Right lobe of liver (tissue), 4 donors: ENCODE data around the gene INPP4B.

Source experiments
- POLR2A ChIP-seq: fragments of 450-650 bp; IDR thresholded peaks from one replicate; pipeline ENCODE4 v1.6.1; 2017; ENCODE audit warnings: antibody characterized with exemption, mild to moderate bottlenecking
- TF ChIP-seq, protein P1 (sequence below), 4 donors: fragments of 200-600 bp in 3 of 4; fragments of 450-650 bp in 1 of 4; IDR thresholded peaks; one replicate each; pipeline versions ENCODE4 v1.5.1 to v1.8.0; 2016 to 2022; ENCODE audit warnings: antibody characterized with exemption in 4 of 4, mild to moderate bottlenecking in 2 of 4
- donor health status: DM: no; HTN: no; CAD: no.
- donor health status: DM: no; HTN: no; CAD: no.
- donor health status: DM: no; HTN: yes; CAD: no.

DNA sequence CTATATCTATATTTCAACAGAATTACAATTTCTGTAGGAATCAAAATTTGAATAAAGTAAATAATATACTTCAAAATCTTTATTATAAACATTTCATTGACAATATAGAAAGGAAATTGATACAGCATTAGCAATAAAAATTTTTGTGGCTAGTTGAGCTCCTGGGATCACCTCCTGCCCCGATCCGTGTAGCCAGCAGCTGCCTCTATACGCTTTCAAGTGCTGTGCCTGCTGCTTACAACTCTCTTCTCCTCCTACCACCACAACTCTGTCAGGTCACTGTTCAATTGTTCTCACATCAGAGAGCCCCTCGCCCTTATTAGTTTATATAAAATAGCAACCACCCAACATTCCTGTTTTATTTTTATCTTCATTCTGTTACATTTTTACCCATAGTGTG is 27.6 kb downstream of the INPP4B start:
- TF ChIP-seq POLR2A: no peak
- TF ChIP-seq, protein P1, sequence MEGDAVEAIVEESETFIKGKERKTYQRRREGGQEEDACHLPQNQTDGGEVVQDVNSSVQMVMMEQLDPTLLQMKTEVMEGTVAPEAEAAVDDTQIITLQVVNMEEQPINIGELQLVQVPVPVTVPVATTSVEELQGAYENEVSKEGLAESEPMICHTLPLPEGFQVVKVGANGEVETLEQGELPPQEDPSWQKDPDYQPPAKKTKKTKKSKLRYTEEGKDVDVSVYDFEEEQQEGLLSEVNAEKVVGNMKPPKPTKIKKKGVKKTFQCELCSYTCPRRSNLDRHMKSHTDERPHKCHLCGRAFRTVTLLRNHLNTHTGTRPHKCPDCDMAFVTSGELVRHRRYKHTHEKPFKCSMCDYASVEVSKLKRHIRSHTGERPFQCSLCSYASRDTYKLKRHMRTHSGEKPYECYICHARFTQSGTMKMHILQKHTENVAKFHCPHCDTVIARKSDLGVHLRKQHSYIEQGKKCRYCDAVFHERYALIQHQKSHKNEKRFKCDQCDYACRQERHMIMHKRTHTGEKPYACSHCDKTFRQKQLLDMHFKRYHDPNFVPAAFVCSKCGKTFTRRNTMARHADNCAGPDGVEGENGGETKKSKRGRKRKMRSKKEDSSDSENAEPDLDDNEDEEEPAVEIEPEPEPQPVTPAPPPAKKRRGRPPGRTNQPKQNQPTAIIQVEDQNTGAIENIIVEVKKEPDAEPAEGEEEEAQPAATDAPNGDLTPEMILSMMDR (IDR thresholded peaks at IDR 0.05): no peak
